Fibroblast of gingiva (primary cell): Measurements from ENCODE around the gene EXOC6B.
"Not testable (repeated sequence)": the region's sequence is repeated elsewhere in the genome, so short reads cannot be mapped to it uniquely, and the experiment has no call there.

Experiments used
- DNase-seq: peaks from one replicate; pipeline ENCODE4 v3.0.0-alpha.2; 2011; ENCODE audit warnings: low read depth

The EXOC6B gene

DNA sequence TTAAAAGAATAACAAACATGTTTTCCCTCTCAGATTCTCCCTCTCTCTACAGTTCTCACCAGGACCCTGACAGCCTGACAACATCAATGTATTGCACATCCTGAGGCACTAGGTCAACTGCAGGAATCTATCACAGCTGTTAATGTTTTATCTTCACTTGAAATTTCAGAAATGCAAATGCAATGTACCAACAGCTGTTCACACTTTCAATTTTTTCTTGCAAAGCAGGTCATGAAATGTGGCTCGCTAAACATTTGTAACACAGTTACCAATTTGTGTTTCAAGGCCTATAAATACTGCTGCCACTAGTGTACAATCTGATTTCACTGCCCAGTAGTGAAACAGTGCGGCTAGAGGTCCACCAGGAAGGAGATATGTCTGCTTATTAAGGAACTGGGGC lies 147.8 kb downstream of the EXOC6B start:
- DNase-seq: peak; percentile 42

DNA sequence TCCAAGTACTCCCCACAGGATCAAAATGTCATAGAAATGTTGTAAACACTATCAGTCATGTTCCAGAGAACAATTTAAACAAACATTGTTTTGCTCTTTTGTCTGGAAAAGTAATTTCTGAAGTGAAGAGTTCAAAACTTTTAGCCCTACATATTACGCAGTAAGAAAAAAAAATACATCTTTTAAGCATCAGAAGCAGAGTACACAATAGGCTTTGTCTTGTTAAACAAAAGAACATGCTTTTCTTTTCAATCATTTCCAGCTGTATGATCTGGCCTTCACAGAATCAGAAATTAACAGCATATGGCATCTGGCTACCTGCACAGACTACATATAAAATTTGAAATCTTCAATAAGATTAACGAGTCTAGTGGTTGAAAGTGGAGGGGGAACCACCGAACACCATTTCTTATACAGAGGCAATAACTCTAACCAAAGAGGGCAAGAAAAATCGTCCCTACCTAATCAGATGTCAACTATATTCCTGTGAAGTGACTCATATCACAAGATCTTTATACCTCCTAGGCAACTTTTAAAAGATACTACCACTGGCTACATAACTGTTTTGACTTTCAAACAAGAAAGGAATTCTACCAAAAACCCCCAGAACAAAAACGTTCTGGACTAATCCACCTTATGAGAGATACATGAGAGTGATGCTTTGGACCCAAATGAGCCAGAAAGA lies 149.3 kb downstream of the EXOC6B start:
- DNase-seq: no peak

DNA sequence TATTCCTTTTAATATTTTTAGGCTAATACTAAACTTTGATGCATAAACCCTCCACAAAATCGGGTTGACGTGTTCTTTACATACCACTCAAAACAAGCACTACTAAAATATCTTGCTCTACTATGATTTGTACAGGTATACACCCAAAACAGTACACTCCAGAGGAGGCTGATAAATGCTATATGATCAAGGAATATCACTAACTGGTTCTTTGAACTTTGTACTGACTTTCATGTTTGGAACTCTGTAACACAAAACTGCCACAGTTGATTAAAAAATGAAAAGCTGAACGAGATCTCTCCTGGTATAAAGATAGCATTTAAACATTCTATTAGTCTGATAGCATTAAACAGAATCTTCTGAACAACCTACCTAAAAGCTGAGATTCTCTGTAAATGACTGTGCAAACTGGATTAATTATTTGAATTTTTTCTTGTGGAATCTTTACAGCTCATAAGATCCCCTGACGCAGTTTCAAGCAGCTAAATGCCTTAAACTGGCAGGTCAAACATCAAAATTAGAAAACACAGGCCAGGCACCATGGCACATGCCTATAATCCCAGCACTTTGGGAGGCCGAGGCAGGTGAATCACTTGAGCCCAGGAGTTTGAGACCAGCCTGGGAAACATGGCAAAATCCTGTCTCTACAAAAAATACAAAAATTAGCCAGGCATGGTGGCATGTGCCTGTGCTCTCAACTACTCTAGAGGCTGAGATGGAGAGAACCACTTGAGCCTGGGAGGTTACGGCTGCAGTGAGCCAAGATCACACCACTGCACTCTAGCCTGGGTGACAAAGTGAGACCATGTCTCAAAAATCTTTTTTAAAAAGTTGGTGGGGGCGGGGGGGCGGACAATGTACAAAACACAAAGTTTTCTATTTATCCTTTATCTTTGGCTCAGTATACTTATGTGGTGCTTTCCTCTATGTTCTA lies 150.6 kb downstream of the EXOC6B start:
- DNase-seq: no peak

DNA sequence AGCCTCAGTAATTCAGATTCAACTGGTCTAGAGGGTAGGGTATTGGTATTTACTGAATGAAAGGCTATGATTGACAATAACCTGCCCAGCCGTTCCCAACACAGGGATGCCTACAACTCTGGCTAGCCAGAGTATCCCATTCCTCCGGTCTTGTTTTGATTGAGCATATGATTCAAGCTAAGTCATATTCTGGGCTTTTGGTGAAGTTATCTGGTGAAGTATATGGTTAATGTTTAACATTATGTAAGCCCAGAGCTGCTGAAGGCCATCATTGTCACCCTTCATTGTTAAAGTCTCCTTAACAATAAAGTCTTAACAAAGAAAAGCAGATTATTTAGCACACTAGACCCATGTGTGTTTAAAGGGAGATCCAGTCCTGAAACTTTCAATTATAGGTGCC lies 152.6 kb downstream of the EXOC6B start:
- DNase-seq: no peak

- peak; percentile 79 for DNase-seq
Observed at GRCh38 chr2:72669121-72669520, 156.7 kb downstream of the EXOC6B start.

- DNase-seq: no peak
Observed at GRCh38 chr2:72668647-72669046, 157.2 kb downstream of the EXOC6B start.

DNA sequence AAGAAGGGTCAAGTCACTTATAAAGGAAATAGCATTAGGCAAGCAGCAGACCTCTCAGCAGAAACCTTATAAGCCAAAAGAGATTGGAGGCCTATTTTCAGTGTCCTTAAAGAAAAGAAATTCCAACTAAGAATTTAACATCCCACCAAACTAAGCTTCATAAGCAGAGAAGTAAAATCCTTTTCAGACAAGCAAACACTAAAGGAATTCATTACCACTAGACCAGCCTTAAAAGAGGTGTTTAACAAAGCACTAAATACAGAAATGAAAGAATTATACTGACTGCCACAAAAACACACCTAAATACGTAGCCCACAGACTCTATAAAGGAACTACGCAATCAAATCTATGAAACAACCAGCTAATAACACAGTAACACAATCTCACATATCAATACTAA lies 160.4 kb downstream of the EXOC6B start:
- no peak for DNase-seq

DNA sequence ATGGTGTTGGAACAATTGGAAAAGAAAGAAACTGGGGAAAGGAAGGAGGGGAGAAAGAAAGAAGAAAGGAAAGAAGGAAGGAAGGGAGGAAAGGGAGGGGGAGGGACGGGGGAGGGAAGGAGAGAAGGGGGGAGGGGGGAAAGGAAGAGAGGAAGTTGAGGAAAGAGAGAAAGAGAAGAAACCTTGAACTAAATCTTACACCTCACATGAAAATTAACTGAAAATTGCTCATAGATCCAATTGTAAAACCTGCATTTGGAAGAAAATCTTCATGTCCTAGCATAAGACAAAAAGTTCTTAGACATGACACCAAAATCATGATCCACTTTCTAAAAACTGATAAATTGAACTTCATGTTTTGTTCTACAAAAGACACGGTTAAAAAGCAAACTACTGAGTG lies 163.8 kb downstream of the EXOC6B start:
- DNase-seq: no peak

DNA sequence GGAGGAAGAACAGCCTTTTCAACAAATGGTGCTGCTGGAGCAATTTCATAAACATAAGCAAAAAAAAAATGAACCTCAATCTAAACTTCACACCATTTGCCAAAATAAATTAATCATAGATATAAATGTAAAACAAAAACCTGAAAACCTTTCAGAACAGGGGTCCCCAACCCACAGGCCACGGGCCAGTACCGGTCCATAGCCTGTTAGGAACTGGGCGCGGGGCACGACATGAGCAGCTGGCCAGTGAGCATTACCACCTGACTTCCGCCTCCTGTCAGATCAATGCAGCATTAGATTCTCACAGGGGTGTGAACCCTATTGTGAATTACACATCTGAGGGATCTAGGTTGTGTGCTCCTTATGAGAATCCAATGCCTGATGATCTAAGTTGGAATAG lies 176.0 kb downstream of the EXOC6B start:
- no peak for DNase-seq

DNA sequence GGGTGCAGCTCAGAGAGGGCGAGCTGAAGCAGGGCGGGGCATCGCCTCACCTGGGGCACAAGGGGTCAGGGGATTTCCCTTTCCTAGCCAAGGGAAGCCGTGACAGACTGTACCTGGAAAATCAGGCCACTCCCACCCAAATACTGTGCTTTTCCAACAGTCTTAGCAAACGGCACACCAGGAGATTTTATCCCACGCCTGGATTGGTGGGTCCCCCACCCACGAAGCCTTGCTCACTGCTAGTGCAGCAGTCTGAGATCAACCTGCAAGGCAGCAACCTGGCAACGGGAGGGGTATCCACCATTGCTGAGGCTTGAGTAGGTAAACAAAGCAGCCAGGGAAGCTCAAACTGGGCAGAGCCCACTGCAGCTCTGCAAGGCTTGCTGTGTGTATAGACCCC lies 184.6 kb downstream of the EXOC6B start:
- DNase-seq: not testable (repeated sequence)

DNA sequence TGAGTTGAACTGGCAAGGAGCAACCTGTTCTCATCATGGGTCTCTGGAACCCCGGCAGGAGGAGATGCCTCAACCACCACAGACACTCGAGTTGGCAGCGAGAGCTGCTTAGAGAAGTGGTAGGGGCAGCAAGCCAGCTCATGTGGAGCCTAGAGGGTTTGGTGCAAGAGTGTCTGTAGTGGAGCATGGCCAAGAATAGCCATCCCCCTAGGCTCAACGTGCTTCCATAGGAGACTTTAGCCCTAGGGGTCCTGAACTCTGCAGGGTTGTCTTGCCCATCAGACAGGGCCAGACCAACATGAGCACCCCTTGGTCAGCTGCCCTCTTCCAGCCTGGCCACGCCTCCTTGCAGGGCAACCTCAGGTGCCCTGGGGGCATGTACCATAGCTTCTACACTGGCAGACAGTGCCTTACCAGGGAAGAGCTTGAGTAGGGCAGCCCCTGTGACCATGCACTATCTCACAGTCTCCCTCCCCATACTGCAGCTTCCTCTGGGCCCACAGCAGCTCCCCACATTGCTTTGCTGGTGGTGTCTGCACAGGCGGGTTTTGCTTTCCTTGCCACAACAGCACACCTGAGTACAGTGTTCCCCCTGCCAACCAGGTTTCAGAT lies 187.1 kb downstream of the EXOC6B start:
- no peak for DNase-seq

DNA sequence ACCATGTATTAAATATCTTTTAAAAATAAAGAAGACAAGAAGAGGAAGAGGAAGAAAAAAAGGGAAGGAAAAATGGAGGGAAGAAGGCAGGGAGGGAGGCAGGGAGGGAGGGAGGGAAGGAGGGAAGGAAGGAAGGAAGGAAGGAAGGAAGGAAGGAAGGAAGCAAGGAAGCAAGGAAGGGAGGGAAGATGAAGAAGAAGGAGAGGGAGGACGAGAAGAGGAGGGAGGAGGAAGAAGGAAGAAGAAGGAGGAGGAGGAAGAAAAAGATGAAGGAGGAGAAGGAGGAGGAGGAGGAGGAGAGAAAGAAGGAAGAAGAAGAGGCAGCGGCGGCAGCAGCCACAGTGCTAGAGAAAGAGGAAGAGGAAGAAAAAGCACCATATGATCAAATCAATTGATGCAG lies 189.6 kb downstream of the EXOC6B start:
- no peak for DNase-seq

- peak; percentile 79 for DNase-seq
Observed at GRCh38 chr2:72630767-72631166, 195.1 kb downstream of the EXOC6B start.

DNA sequence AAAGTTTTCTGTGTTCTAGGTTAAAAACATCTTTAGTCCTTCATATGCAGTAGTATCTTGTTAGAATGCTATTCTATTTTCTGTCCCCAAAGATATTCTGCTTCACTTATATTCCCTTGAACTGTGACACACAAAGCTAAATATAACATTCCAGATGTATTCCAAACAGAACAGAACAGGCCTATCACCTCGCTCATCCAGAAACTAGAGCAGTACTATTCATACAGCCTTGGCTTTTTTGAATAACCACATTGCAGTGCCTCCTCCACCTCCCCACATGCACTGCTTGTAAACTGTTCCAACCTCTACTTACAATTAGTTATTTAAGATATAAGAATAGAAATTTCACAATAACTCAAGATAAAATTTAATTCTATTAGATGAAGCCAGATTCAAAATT lies 196.8 kb downstream of the EXOC6B start:
- DNase-seq: peak; percentile 41

DNA sequence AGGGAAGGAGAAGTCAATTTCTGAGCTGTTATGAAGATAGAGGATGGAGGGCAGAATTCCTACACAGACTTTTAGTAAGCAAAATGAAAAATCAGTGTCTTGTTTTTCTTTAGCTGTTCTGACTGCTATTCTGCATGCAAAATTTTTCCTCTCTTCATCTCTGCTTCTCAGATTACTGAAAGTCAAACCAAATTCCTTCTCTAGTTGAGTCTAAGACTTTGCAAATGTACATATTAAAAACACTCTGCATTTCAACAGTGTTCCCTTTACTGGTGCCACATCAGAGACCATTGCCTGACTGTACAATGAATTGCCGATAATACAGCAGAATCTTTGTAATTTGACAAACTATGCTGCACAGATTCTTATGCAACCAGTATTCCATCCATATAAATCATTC lies 198.8 kb downstream of the EXOC6B start:
- peak; percentile 4 for DNase-seq

DNA sequence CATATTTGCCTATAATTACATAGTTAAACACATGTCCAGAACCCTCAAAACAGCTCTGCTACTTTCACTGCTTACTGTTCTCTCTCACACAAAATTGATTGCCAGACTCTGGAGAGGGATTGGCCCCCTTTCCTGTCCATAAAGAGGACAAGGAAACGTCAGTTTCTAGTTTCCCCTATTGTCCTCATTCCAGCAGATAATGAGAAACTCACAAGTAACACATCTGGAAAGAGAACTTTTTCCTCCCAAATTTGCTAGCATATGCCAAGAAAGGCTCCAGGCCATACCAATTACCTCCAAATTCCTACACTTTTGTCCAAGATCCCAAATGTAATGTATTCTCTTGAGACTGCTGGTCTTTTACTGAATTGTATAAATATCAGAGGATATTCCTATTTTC lies 200.5 kb downstream of the EXOC6B start:
- DNase-seq: peak; percentile 36

DNA sequence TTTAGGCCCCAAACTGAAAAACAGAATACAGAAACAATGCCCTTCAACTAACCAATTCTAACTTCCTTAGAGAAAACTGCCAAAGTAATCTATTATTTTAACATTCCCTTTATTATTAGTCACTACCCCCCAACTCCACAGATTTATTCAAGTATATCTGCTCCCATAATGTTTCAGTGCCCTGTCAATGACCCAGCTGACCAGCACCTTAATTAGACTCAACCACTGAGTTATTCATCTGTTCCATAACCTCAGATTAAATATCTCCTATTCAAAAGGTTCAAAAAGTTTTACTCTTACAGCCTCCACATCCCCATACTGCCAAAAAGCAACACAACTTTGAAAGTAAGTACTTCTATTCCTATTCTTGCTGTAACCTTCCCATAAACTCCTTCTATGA lies 202.4 kb downstream of the EXOC6B start:
- DNase-seq: no peak

GRCh38 chr2:72619626-72620025 lies 206.2 kb downstream of the EXOC6B start:
- no peak for DNase-seq

GRCh38 chr2:72613931-72614330 lies 211.9 kb downstream of the EXOC6B start:
- DNase-seq: no peak

DNA sequence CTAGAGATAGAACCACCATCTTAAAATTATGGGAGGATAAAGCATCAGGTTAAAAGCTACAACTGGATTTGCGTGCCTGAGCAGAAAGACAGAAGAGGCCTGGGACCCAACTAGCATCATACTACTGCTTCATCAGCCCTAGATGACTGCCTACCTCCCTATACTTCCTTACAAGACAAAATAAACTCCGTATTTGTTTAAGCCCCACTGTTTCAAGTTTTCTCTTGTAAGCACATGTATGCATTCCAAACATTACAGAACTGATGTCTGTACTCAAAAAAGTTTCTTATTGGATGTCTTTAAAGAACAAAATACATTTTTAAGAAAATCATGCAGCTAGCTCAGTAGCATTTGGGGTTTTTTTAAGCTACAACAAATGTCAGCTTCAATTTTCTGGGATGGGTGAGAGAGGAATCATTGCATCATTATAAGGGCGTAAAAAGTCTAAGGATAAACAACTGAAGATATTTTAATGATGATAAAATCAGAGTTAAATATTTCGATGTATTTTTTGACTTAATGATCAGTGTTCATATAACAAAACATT lies 213.1 kb downstream of the EXOC6B start:
- peak; percentile 47 for DNase-seq

DNA sequence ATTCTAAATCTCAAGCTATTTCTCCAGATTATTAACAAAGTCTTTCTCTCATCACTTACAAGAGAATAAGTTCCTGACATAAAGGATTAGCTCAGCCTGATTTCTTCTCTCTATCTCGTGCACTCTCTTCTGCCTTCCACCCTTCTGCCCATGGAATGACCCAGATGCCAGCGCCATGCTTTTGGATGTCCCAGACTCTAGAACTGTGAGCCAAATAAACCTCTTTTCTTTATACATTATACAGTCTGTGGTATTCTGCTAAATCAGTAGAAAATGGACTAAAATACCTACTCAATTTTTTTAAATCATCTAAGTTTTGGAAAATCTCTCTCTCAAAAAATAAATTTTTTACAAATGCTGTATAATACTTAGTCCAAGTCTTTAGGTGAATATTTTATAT lies 218.6 kb downstream of the EXOC6B start:
- no peak for DNase-seq

DNA sequence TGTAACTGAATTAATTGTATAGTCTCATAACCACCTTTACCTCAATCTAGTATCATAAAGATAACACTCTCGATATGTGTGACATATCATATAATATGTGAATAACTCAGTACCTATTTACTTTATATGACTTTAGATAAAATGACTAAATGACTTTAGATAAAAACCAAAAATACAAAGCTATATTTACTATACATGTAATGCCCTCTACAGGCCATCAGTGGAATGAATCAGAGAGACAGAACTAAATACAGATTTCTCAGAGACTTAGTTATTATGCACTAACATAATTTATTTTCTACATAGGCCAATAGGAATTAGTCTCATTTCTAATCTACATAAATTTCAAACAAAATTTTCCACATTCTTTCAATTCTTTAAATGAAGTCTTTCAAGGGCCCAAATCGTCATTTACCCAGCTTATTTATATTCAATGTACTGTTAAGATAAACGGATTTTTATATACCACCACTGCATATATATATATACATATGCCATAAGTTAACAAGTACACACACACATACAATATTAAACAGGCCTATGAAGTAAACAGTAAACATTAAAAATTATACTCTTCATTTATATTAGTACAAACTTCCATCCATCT lies 219.9 kb downstream of the EXOC6B start:
- DNase-seq: peak; percentile 11
